IMR-90 (cell line): ENCODE data around the gene QRFP. TPM values are rescaled to one million over a fixed set of nuclear protein-coding genes. Genes with fewer than 3 reads are reported as not detected.

Source experiments
- ATAC-seq: fragments of 200-7000 bp; cut with Tn5 transposase; 2 replicates; pipeline ENCODE4 v1.9.1; 2020; ENCODE audit warnings: low read depth, mild to moderate bottlenecking, moderate library complexity
- BruUV-seq: library from RNA; stranded (reverse); fragments of 400-500 nt; replicated peaks from 2 replicates; lab custom pipeline; 2021; lab: Mats Ljungman, UMichigan
- CTCF ChIA-PET: fragments of 300-600 bp; formaldehyde crosslinking; extraction: SDS; loops from one replicate; lab custom pipeline; 2021; ENCODE audit warnings: antibody characterized with exemption; lab: Yijun Ruan, JAX
- POLR2A ChIA-PET: fragments of 300-600 bp; sonication (Branson Sonifier 250); formaldehyde crosslinking; loops from one replicate; lab custom pipeline; 2022; ENCODE audit warnings: antibody characterized with exemption; ENCODE audit not compliant: unreplicated experiment; lab: Charles Lee
- DNase-seq: peaks from one replicate; pipeline ENCODE4 v3.0.0; 2013
- H2AFZ ChIP-seq: replicated peaks from 2 replicates; pipeline ENCODE3; 2013; ENCODE audit warnings: low read length, mild to moderate bottlenecking; ENCODE audit not compliant: poor library complexity
- H2AK5ac ChIP-seq: 2 replicates; pipeline ENCODE4 v1.6.1; 2013; ENCODE audit warnings: low read depth, low read length, inconsistent platforms
- H2AK9ac ChIP-seq: replicated peaks from 2 replicates; pipeline ENCODE3; 2013; ENCODE audit warnings: mild to moderate bottlenecking, low read depth, low read length, moderate library complexity; ENCODE audit not compliant: poor library complexity
- H2BK120ac ChIP-seq: 2 replicates; pipeline ENCODE4 v1.6.1; 2013; ENCODE audit warnings: low read depth, low read length, inconsistent platforms
- H2BK15ac ChIP-seq: 3 replicates; pipeline ENCODE4 v1.6.1; 2013; ENCODE audit warnings: low read depth, low read length, inconsistent platforms
- H2BK20ac ChIP-seq: 2 replicates; pipeline ENCODE4 v1.6.1; 2013; ENCODE audit warnings: low read depth, mild to moderate bottlenecking, inconsistent platforms, low read length, moderate library complexity
- H2BK5ac ChIP-seq: 2 replicates; pipeline ENCODE4 v1.6.1; 2013; ENCODE audit warnings: mild to moderate bottlenecking, low read depth, low read length, inconsistent platforms; ENCODE audit not compliant: poor library complexity, severe bottlenecking
- H3K14ac ChIP-seq: replicated peaks from 2 replicates; pipeline ENCODE4 v1.6.1; 2013; ENCODE audit warnings: low read depth, low read length, inconsistent platforms
- H3K18ac ChIP-seq: 2 replicates; pipeline ENCODE4 v1.6.1; 2013; ENCODE audit warnings: low read depth, low read length, control low read depth
- H3K23ac ChIP-seq: 2 replicates; pipeline ENCODE4 v1.6.1; 2013; ENCODE audit warnings: low read depth, low read length, inconsistent platforms
- H3K27ac ChIP-seq: 2 replicates; pipeline ENCODE4 v1.5.1; 2013; ENCODE audit warnings: mild to moderate bottlenecking, control low read depth, low read length; ENCODE audit not compliant: insufficient read depth
- H3K27me3 ChIP-seq: 2 replicates; pipeline ENCODE4 v1.6.1; 2013; ENCODE audit warnings: low read length; ENCODE audit not compliant: control insufficient read depth, insufficient read depth
- H3K36me3 ChIP-seq: 2 replicates; pipeline ENCODE4 v1.6.1; 2013; ENCODE audit warnings: low read length, mixed read lengths; ENCODE audit not compliant: control insufficient read depth, insufficient read depth
- H3K4ac ChIP-seq: 2 replicates; pipeline ENCODE4 v1.6.1; 2013; ENCODE audit warnings: low read depth, low read length, inconsistent platforms
- H3K4me1 ChIP-seq: 2 replicates; pipeline ENCODE4 v1.6.1; 2013; ENCODE audit warnings: low read length, mixed read lengths; ENCODE audit not compliant: control insufficient read depth, insufficient read depth
- H3K4me2 ChIP-seq: 2 replicates; pipeline ENCODE4 v1.6.1; 2013; ENCODE audit warnings: low read depth, mild to moderate bottlenecking, control low read depth, low read length, moderate library complexity
- H3K4me3 ChIP-seq: 2 replicates; pipeline ENCODE4 v1.5.1; 2013; ENCODE audit warnings: low read depth, mild to moderate bottlenecking, control low read depth, low read length, moderate library complexity; ENCODE audit not compliant: insufficient read depth
- H3K56ac ChIP-seq: 2 replicates; pipeline ENCODE4 v1.6.1; 2013; ENCODE audit warnings: low read length, inconsistent platforms; ENCODE audit not compliant: insufficient read depth; ENCODE audit errors: extremely low read depth
- H3K79me1 ChIP-seq, 2 experiments: 2 replicates each; pipeline ENCODE4 v1.6.1; 2013; ENCODE audit warnings: low read length in 2 of 2, inconsistent platforms in 1 of 2, low read depth in 1 of 2
- H3K9ac ChIP-seq: 2 replicates; pipeline ENCODE4 v1.6.1; 2013; ENCODE audit warnings: low read depth, low read length, control low read depth
- H3K9me1 ChIP-seq: 2 replicates; pipeline ENCODE4 v1.6.1; 2013; ENCODE audit warnings: low read length, inconsistent platforms; ENCODE audit not compliant: insufficient read depth
- H3K9me3 ChIP-seq: 2 replicates; pipeline ENCODE4 v1.6.1; 2013; ENCODE audit warnings: low read length; ENCODE audit not compliant: control insufficient read depth, insufficient read depth
- H4K20me1 ChIP-seq: 2 replicates; pipeline ENCODE4 v1.6.1; 2013; ENCODE audit warnings: low read length, inconsistent platforms; ENCODE audit not compliant: insufficient read depth
- H4K5ac ChIP-seq: 2 replicates; pipeline ENCODE4 v1.6.1; 2013; ENCODE audit warnings: mild to moderate bottlenecking, low read depth, low read length, control low read depth
- H4K8ac ChIP-seq, 2 experiments: 2 replicates each; pipeline ENCODE4 v1.6.1; 2013; ENCODE audit warnings: low read depth in 2 of 2, low read length in 2 of 2, control low read depth in 1 of 2, inconsistent platforms in 1 of 2
- H4K91ac ChIP-seq: 2 replicates; pipeline ENCODE4 v1.6.1; 2013; ENCODE audit warnings: low read depth, low read length, inconsistent platforms; ENCODE audit not compliant: insufficient read depth
- BHLHE40 ChIP-seq: fragments of 150-350 bp; IDR thresholded peaks from 2 replicates; pipeline ENCODE4 v1.6.1; 2016; ENCODE audit warnings: mild to moderate bottlenecking, low read depth, low read length
- CHD1 ChIP-seq: IDR thresholded peaks from 2 replicates; pipeline ENCODE4 v1.6.1; 2012; ENCODE audit warnings: low read depth, low read length, improper control_type of control experiment
- MAFK ChIP-seq: IDR thresholded peaks from 2 replicates; pipeline ENCODE4 v1.6.1; 2012; ENCODE audit warnings: low read depth, low read length, improper control_type of control experiment
- MAZ ChIP-seq: IDR thresholded peaks from 2 replicates; pipeline ENCODE4 v1.6.1; 2012; ENCODE audit warnings: low read depth, mild to moderate bottlenecking, low read length, improper control_type of control experiment, moderate library complexity, borderline replicate concordance
- MXI1 ChIP-seq: IDR thresholded peaks from 2 replicates; pipeline ENCODE4 v1.6.1; 2012; ENCODE audit warnings: low read depth, mild to moderate bottlenecking, low read length, moderate library complexity, borderline replicate concordance
- NFE2L2 ChIP-seq: fragments of 150-350 bp; IDR thresholded peaks from 2 replicates; pipeline ENCODE4 v1.6.1; 2016; ENCODE audit warnings: low read depth, mild to moderate bottlenecking, low read length
- POLR2A ChIP-seq: IDR thresholded peaks from 2 replicates; pipeline ENCODE4 v1.6.1; 2012; ENCODE audit warnings: mild to moderate bottlenecking, low read depth, low read length
- RCOR1 ChIP-seq: IDR thresholded peaks from 2 replicates; pipeline ENCODE4 v1.6.1; 2012; ENCODE audit warnings: mild to moderate bottlenecking, low read length, improper control_type of control experiment; ENCODE audit not compliant: insufficient replicate concordance
- RFX5 ChIP-seq: IDR thresholded peaks from 2 replicates; pipeline ENCODE4 v1.8.0; 2012; ENCODE audit warnings: low read depth, mild to moderate bottlenecking, low read length, moderate library complexity
- SMC3 ChIP-seq: fragments of 150-350 bp; IDR thresholded peaks from 2 replicates; pipeline ENCODE4 v1.6.1; 2016; ENCODE audit warnings: low read depth, mild to moderate bottlenecking, antibody characterized with exemption, low read length, moderate library complexity
- WGBS, 2 experiments: methylation state at CpG; one replicate each; pipeline versions ENCODE4 v1.1.5 to v1.1.7; 2013; ENCODE audit warnings: missing lambda C conversion rate in 2 of 2; ENCODE audit not compliant: insufficient read length in 1 of 2; ENCODE audit errors: extremely low coverage in 2 of 2; 5-methylcytosine and 5-hydroxymethylcytosine counted together
- dilution Hi-C: fragments of 300-500 bp; cut with HindIII; formaldehyde crosslinking; loops from one replicate; pipeline ENCODE4 v1.14.3; 2018; ENCODE audit warnings: low sequenced_read_pairs; ENCODE audit not compliant: unreplicated experiment
- in situ Hi-C: fragments of 300-500 bp; cut with MboI; formaldehyde crosslinking; loops from 3 replicates; pipeline ENCODE4 v1.14.3; 2019; ENCODE audit warnings: low sequenced_read_pairs, inconsistent platforms, mixed read lengths
- intact Hi-C: fragments of 100-400 bp; cut with micrococcal nuclease; formaldehyde crosslinking; loops from 2 replicates; pipeline ENCODE4 v1.10.0; 2022
- polyA plus RNA-seq, 3 experiments: library from polyadenylated mRNA; depleted of rRNA; stranded (reverse); fragments of >200 nt; gene quantifications; 2 replicates each; pipeline ENCODE4 v1.2.3, GENCODE V29; 2012; ENCODE audit warnings: low replicate concordance in 1 of 3
- total RNA-seq: library from RNA; depleted of rRNA; stranded (reverse); fragments of >200 nt; gene quantifications from 2 replicates; pipeline ENCODE4 v1.2.3, GENCODE V29; 2012
- TF ChIP-seq, protein P1 (sequence below): fragments of 150-350 bp; IDR thresholded peaks from 2 replicates; pipeline ENCODE4 v1.6.1; 2016; ENCODE audit warnings: low read depth, mild to moderate bottlenecking, low read length, moderate library complexity, borderline replicate concordance

Gene QRFP
- total and polyA plus RNA-seq, 2 of the 4 experiments (the other 2 are of a cell fraction): not detected

- no peak overlapping the region for H2AFZ ChIP-seq
- in situ Hi-C loops (no loop called here), intact Hi-C loops (no loop called here), dilution Hi-C loops (no loop called here)
- no peak overlapping the region for H4K5ac ChIP-seq
- no peaks in the 10 kb centered on the region for H3K9me3 ChIP-seq
- POLR2A ChIA-PET: no interaction called here
- no peak for DNase-seq
- no TSS peak for BruUV-seq
- H3K79me1 ChIP-seq: peaks cover 7 to 67% of the 10 kb centered on the region in 2 experiments
- TF ChIP-seq RFX5 (no peak), MAFK (no peak), MXI1 (no peak), MAZ (no peak), NFE2L2 (no peak), CHD1 (no peak), RCOR1 (no peak), BHLHE40 (no peak), POLR2A (no peak), SMC3 (no peak)
- TF ChIP-seq, protein P1, sequence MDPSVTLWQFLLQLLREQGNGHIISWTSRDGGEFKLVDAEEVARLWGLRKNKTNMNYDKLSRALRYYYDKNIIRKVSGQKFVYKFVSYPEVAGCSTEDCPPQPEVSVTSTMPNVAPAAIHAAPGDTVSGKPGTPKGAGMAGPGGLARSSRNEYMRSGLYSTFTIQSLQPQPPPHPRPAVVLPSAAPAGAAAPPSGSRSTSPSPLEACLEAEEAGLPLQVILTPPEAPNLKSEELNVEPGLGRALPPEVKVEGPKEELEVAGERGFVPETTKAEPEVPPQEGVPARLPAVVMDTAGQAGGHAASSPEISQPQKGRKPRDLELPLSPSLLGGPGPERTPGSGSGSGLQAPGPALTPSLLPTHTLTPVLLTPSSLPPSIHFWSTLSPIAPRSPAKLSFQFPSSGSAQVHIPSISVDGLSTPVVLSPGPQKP: no peak
- H3K27ac ChIP-seq: no peak overlapping the region
- H3K56ac ChIP-seq: no peak overlapping the region
- H2BK5ac ChIP-seq: no peak overlapping the region
- H3K23ac ChIP-seq: no peak overlapping the region
- peak overlapping the region in 1 of 2 experiments; percentile 22; a peak in 1 of 4 replicates for H4K8ac ChIP-seq
- H3K27me3 ChIP-seq: no peaks in the 10 kb centered on the region
- no CpG with 5 or more reads among the region's 7 CpGs for WGBS, 2 experiments
- H4K91ac ChIP-seq: no peak overlapping the region
- H2BK15ac ChIP-seq: no peak overlapping the region
- H3K4me2 ChIP-seq: no peak overlapping the region
- no peak overlapping the region for H2BK120ac ChIP-seq
- H3K4me3 ChIP-seq: no peak overlapping the region
- CTCF ChIA-PET: interaction anchor here (0.6 kb wide), 2 partner anchors 76 to 309 kb away, joined by 3 to 5 read pairs; no protein-coding TSS in a partner anchor
- H2AK9ac ChIP-seq: no peak overlapping the region
- no peak for ATAC-seq
- H3K4ac ChIP-seq: no peak overlapping the region
- no peak overlapping the region for H2BK20ac ChIP-seq
- H3K36me3 ChIP-seq: peaks cover 28% of the 10 kb centered on the region
- H3K14ac ChIP-seq: no peak overlapping the region
- H2AK5ac ChIP-seq: no peak overlapping the region
- peaks cover 51% of the 10 kb centered on the region for H4K20me1 ChIP-seq
- no peak overlapping the region for H3K18ac ChIP-seq
- H3K9ac ChIP-seq: no peak overlapping the region
- H3K9me1 ChIP-seq: peaks cover 7% of the 10 kb centered on the region
- H3K4me1 ChIP-seq: peaks cover 9% of the 10 kb centered on the region
Observed at GRCh38 chr9:130852801-130853200, 43.8 kb downstream of the QRFP start.
